ENCODE measurements around the gene ZNF862. TPM values are rescaled to one million over a fixed set of nuclear protein-coding genes. Genes with fewer than 3 reads are reported as not detected.

The ZNF862 gene
- polyA plus RNA-seq, 1 of the 3 experiments (the other 2 are of a cell fraction) = 17.3 TPM

GRCh38 chr7:149877890-149878522 lies 39.8 kb downstream of the ZNF862 start:
- DNase-seq = no peak
- Histone ChIP-seq H3K9me2 (no peaks in the 10 kb centered on the region), H3K9ac (no peak overlapping the region), H3K27me3 (ENCODE audit: insufficient read depth) (no peaks in the 10 kb centered on the region), H3K4me3 (ENCODE audit: low read depth in 2 of 2, low read length in 1 of 2) (no peak overlapping the region), H3K9me3 (no peaks in the 10 kb centered on the region), H3K27ac (ENCODE audit: low read depth in 2 of 2, low read length in 1 of 2) (no peak overlapping the region), H3K4me2 (no peak overlapping the region), H3K4me1 (ENCODE audit: control insufficient read depth in 1 of 2, insufficient read depth in 2 of 2, low read depth in 1 of 2, low read length in 1 of 2) (peaks cover 0 to 12% of the 10 kb centered on the region in 2 experiments; a peak in 2 of 4 replicates), H3F3A (replicated peaks; ENCODE audit: insufficient read depth) (peaks cover 3% of the 10 kb centered on the region), H3K79me2 (ENCODE audit: insufficient read depth) (no peaks in the 10 kb centered on the region), H4K20me1 (ENCODE audit: insufficient read depth) (no peaks in the 10 kb centered on the region), H3K36me3 (replicated peaks in 1 of 2; ENCODE audit: control insufficient read depth in 1 of 2, insufficient read depth in 2 of 2, low read length in 1 of 2) (peaks cover 0 to 7% of the 10 kb centered on the region in 2 experiments), H2AFZ (ENCODE audit: low read depth) (no peak overlapping the region)
- TF ChIP-seq IRF3 (IDR thresholded peaks at IDR 0.05; ENCODE audit: low read depth, low read length) = no peak
- TF ChIP-seq CHD2 (IDR thresholded peaks at IDR 0.05; ENCODE audit: low read length, partially characterized antibody) = no peak
- no peak for TF ChIP-seq EP300 (IDR thresholded peaks at IDR 0.05; ENCODE audit: borderline replicate concordance in 1 of 2, low read depth in 1 of 2, low read length in 1 of 2)
- TF ChIP-seq FOSL2 (IDR thresholded peaks at IDR 0.05; ENCODE audit: borderline replicate concordance, low read depth) = no peak
- TF ChIP-seq RFX5 (IDR thresholded peaks at IDR 0.05; ENCODE audit: low read length) = no peak
- no peak for TF ChIP-seq PBX3 (IDR thresholded peaks at IDR 0.05)
- no peak for TF ChIP-seq MEF2A (IDR thresholded peaks at IDR 0.05; ENCODE audit: borderline replicate concordance, low read depth)
- TF ChIP-seq NRF1 (IDR thresholded peaks at IDR 0.05; ENCODE audit: low read depth, low read length) = no peak
- TF ChIP-seq RXRA (IDR thresholded peaks at IDR 0.05; ENCODE audit: borderline replicate concordance, low read depth) = no peak
- no peak for TF ChIP-seq RAD21 (IDR thresholded peaks at IDR 0.05; ENCODE audit: low read length)
- no peak for TF ChIP-seq GABPA (IDR thresholded peaks at IDR 0.05; ENCODE audit: low read depth)
- TF ChIP-seq SIN3A (IDR thresholded peaks at IDR 0.05; ENCODE audit: borderline replicate concordance, low read depth, low read length) = no peak
- TF ChIP-seq EZH2phosphoT487 (IDR thresholded peaks at IDR 0.05; ENCODE audit: borderline replicate concordance, low read depth) = no peak
- TF ChIP-seq FOXJ3 (CRISPR knock-in tag; IDR thresholded peaks at IDR 0.05) = no peak
- TF ChIP-seq USF1 (IDR thresholded peaks at IDR 0.05; ENCODE audit: borderline replicate concordance, low read depth) = no peak
- TF ChIP-seq SMC3 (IDR thresholded peaks at IDR 0.05; ENCODE audit: low read depth, low read length) = no peak
- no peak for TF ChIP-seq TCF12 (IDR thresholded peaks at IDR 0.05)
- TF ChIP-seq ELF1 (IDR thresholded peaks at IDR 0.05) = no peak
- TF ChIP-seq JUND (IDR thresholded peaks at IDR 0.05) = no peak
- CTCF ChIA-PET = interaction anchor here (4.0 kb wide), 1 partner anchor 71 kb away, joined by 18 read pairs; no protein-coding TSS in a partner anchor
- 68% methylated on average over 8 of the region's 16 CpGs for WGBS (ENCODE audit: low lambda C conversion rate)
- POLR2A ChIA-PET = no interaction called here
